Measurements from ENCODE around the gene DUOXA1.

- TF ChIP-seq ZFX (IDR thresholded peaks at IDR 0.05) (no peak), CTCF (conservative IDR thresholded peaks at IDR 0.05) (no peak)
Observed at GRCh38 chr15:45171912-45172311, 42.2 kb upstream of the DUOXA1 start.

Measured in C4-2B (cell line).